Ramos (cell line): ENCODE data around the gene EEF1AKMT4.

Source experiments
- in situ Hi-C: fragments of 300-500 bp; cut with MboI; formaldehyde crosslinking; loops from one replicate; pipeline ENCODE4 v1.14.3; 2022; ENCODE audit warnings: low sequenced_read_pairs; ENCODE audit not compliant: unreplicated experiment

Gene EEF1AKMT4

GRCh38 chr3:184234671-184235380, 14.6 kb upstream of the EEF1AKMT4 start:
- in situ Hi-C loops: no loop called here

- in situ Hi-C loops: no loop called here
Observed at GRCh38 chr3:184235381-184236032, 14.0 kb upstream of the EEF1AKMT4 start.

GRCh38 chr3:184236033-184236410, 13.4 kb upstream of the EEF1AKMT4 start:
- in situ Hi-C loops: no loop called here

GRCh38 chr3:184236636-184237035, 12.8 kb upstream of the EEF1AKMT4 start:
- in situ Hi-C loops: no loop called here

GRCh38 chr3:184237211-184237610, 12.3 kb upstream of the EEF1AKMT4 start:
- in situ Hi-C loops: no loop called here

GRCh38 chr3:184237807-184238206, 11.7 kb upstream of the EEF1AKMT4 start:
- in situ Hi-C loops: no loop called here

GRCh38 chr3:184238246-184238818, 11.1 kb upstream of the EEF1AKMT4 start:
- in situ Hi-C loops: no loop called here

- in situ Hi-C loops: no loop called here
Observed at GRCh38 chr3:184239221-184239620, 10.3 kb upstream of the EEF1AKMT4 start.

GRCh38 chr3:184239708-184240107, 9.8 kb upstream of the EEF1AKMT4 start:
- in situ Hi-C loops: no loop called here

GRCh38 chr3:184240384-184241140, 8.9 kb upstream of the EEF1AKMT4 start:
- in situ Hi-C loops: no loop called here

GRCh38 chr3:184241141-184241446, 8.4 kb upstream of the EEF1AKMT4 start:
- in situ Hi-C loops: no loop called here

- in situ Hi-C loops: no loop called here
Observed at GRCh38 chr3:184241447-184242296, 7.8 kb upstream of the EEF1AKMT4 start.

- in situ Hi-C loops: no loop called here
Observed at GRCh38 chr3:184242297-184242685, 7.2 kb upstream of the EEF1AKMT4 start.

GRCh38 chr3:184248454-184249411, 739 bp upstream of the EEF1AKMT4 start, which contains the start of gene ALG3:
Gene ALG3, minus strand, starts transcription at chr3:184248962. Its CDS starts 22 bp downstream, at chr3:184248940.
- in situ Hi-C loops: no loop called here

GRCh38 chr3:184250167-184250828, 826 bp downstream of the EEF1AKMT4 start:
- in situ Hi-C loops: no loop called here

GRCh38 chr3:184255291-184256039, 6.0 kb downstream of the EEF1AKMT4 start:
- in situ Hi-C loops: no loop called here

- in situ Hi-C loops: no loop called here
Observed at GRCh38 chr3:184257083-184257915, 7.8 kb downstream of the EEF1AKMT4 start.
